HCT116 (cell line): ENCODE results near the gene RNF10. TPM values are rescaled to one million over a fixed set of nuclear protein-coding genes. Genes with fewer than 3 reads are reported as not detected.
"Not testable (repeated sequence)": the region's sequence is repeated elsewhere in the genome, so short reads cannot be mapped to it uniquely, and the experiment has no call there.

Experiments used
- ATAC-seq: fragments of 200-7000 bp; cut with Tn5 transposase; 2 replicates; pipeline ENCODE4 v1.9.1; 2020; ENCODE audit warnings: mild to moderate bottlenecking, moderate library complexity
- BruUV-seq: library from RNA; stranded (reverse); fragments of 400-500 nt; replicated peaks from 2 replicates; lab custom pipeline; 2021; lab: Mats Ljungman, UMichigan
- CTCF ChIA-PET: fragments of 300-600 bp; sonication (Branson Sonifier 250); formaldehyde crosslinking; loops from one replicate; lab custom pipeline; 2021; ENCODE audit warnings: antibody characterized with exemption; lab: Charles Lee
- POLR2A ChIA-PET: fragments of 300-600, 350-600 bp; sonication (Branson Sonifier 250); formaldehyde crosslinking; loops from one replicate; lab custom pipeline; 2021; ENCODE audit warnings: antibody characterized with exemption; lab: Charles Lee
- RAD21 ChIA-PET, 2 experiments: fragments of 300-600 bp; sonication (Branson Sonifier 250); formaldehyde crosslinking; loops; one replicate each; lab custom pipeline; 2023; ENCODE audit warnings: low total read pairs in 2 of 2; ENCODE audit not compliant: uncharacterized antibody in 2 of 2, unreplicated experiment in 2 of 2, low non-redundant PET in 1 of 2; lab: Charles Lee
- DNase-seq: peaks from one replicate; pipeline ENCODE4 v3.0.0-alpha.2; 2010; ENCODE audit warnings: low read depth, low spot score
- H2AFZ ChIP-seq: fragments of 200-600 bp; shearing (Covaris generic), sonication (generic); 2 replicates; pipeline ENCODE4 v1.6.1; 2017; ENCODE audit warnings: low read depth, mixed run types, mixed read lengths, antibody characterized with exemption, low read length; ENCODE audit not compliant: poor library complexity, severe bottlenecking
- H3K27ac ChIP-seq: 2 replicates; pipeline ENCODE4 v1.5.1; 2012; ENCODE audit warnings: low read depth, low read length
- H3K27me3 ChIP-seq: fragments of 200-600 bp; sonication (generic); 2 replicates; pipeline ENCODE4 v1.6.1; 2016; ENCODE audit warnings: mixed run types, low read length, mixed read lengths; ENCODE audit not compliant: insufficient read depth
- H3K36me3 ChIP-seq, 2 experiments: fragments of 200-500 bp in 1 of 2; fragments of 200-600 bp in 1 of 2; sonication (Bioruptor generic) in 1 of 2; sonication (generic) in 1 of 2; 2 replicates each; pipeline versions ENCODE4 v1.5.1 to v1.6.1; 2014 to 2016; ENCODE audit warnings: low read length in 2 of 2, inconsistent platforms in 1 of 2, mixed read lengths in 1 of 2, mixed run types in 1 of 2; ENCODE audit not compliant: insufficient read depth in 2 of 2, control insufficient read depth in 1 of 2
- H3K4me1 ChIP-seq, 2 experiments: fragments of 200-600 bp in 1 of 2; sonication (generic) in 1 of 2; 2 replicates each; pipeline versions ENCODE4 v1.5.1 to v1.6.1; 2012 to 2017; ENCODE audit warnings: low read length in 2 of 2, inconsistent platforms in 1 of 2, mild to moderate bottlenecking in 1 of 2, mixed read lengths in 1 of 2, mixed run types in 1 of 2, moderate library complexity in 1 of 2; ENCODE audit not compliant: insufficient read depth in 2 of 2, control insufficient read depth in 1 of 2
- H3K4me2 ChIP-seq: fragments of 200-600 bp; sonication (generic); 2 replicates; pipeline ENCODE4 v1.6.1; 2017; ENCODE audit warnings: mixed run types, low read length, mixed read lengths
- H3K4me3 ChIP-seq, 2 experiments: fragments of 200-600 bp in 1 of 2; sonication (generic) in 1 of 2; replicated peaks in 1 of 2; 2 replicates each; pipeline ENCODE4 v1.5.1; 2011 to 2016; ENCODE audit warnings: low read length in 2 of 2, control low read depth in 1 of 2, low read depth in 1 of 2, mild to moderate bottlenecking in 1 of 2, mixed read lengths in 1 of 2, mixed run types in 1 of 2
- H3K79me2 ChIP-seq: fragments of 200-600 bp; sonication (generic); 2 replicates; pipeline ENCODE4 v1.6.1; 2017; ENCODE audit warnings: mild to moderate bottlenecking, mixed run types, low read length, moderate library complexity, mixed read lengths; ENCODE audit not compliant: insufficient read depth
- H3K9ac ChIP-seq: fragments of 200-600 bp; sonication (generic); 2 replicates; pipeline ENCODE4 v1.6.1; 2016; ENCODE audit warnings: low read length, mixed read lengths
- H3K9me2 ChIP-seq: fragments of 200-600 bp; sonication (generic), shearing (Covaris generic); 2 replicates; pipeline ENCODE4 v1.6.1; 2017; ENCODE audit warnings: mixed run types, mild to moderate bottlenecking, moderate library complexity; ENCODE audit not compliant: insufficient read depth
- H3K9me3 ChIP-seq, 2 experiments: fragments of 200-500 bp in 1 of 2; fragments of 200-600 bp in 1 of 2; sonication (Bioruptor generic) in 1 of 2; sonication (generic) in 1 of 2; 2 replicates each; pipeline ENCODE4 v1.6.1; 2014 to 2017; ENCODE audit warnings: low read length in 2 of 2, mixed read lengths in 2 of 2, inconsistent platforms in 1 of 2, low read depth in 1 of 2, mild to moderate bottlenecking in 1 of 2, mixed run types in 1 of 2, moderate library complexity in 1 of 2; ENCODE audit not compliant: control insufficient read depth in 1 of 2, insufficient read depth in 1 of 2
- H4K20me1 ChIP-seq: fragments of 200-600 bp; sonication (generic), shearing (Covaris generic); 2 replicates; pipeline ENCODE4 v1.6.1; 2017; ENCODE audit warnings: mixed run types, mild to moderate bottlenecking, moderate library complexity; ENCODE audit not compliant: insufficient read depth
- EGR1 ChIP-seq: IDR thresholded peaks from 2 replicates; pipeline ENCODE4 v1.6.1; 2012; ENCODE audit warnings: low read depth
- FOSL1 ChIP-seq: IDR thresholded peaks from 2 replicates; pipeline ENCODE4 v1.6.1; 2012; ENCODE audit warnings: low read depth
- JUND ChIP-seq: IDR thresholded peaks from 2 replicates; pipeline ENCODE4 v1.6.1; 2012
- MAX ChIP-seq: IDR thresholded peaks from 2 replicates; pipeline ENCODE4 v1.6.1; 2012
- REST ChIP-seq: IDR thresholded peaks from 2 replicates; pipeline ENCODE4 v1.6.1; 2012; ENCODE audit warnings: low read depth
- ZNF274 ChIP-seq: fragments of 200-500 bp; sonication (Bioruptor generic); IDR thresholded peaks from 2 replicates; pipeline ENCODE4 v1.6.1; 2014; ENCODE audit warnings: mild to moderate bottlenecking, low read depth, low read length, inconsistent platforms
- intact Hi-C: fragments of 100-400 bp; cut with micrococcal nuclease; formaldehyde crosslinking; loops from 2 replicates; pipeline ENCODE4 v1.10.0; 2022
- total RNA-seq: library from RNA; stranded (reverse); gene quantifications from one replicate; pipeline ENCODE4 v1.2.1, GENCODE V29; 2021; ENCODE audit not compliant: unreplicated experiment

Gene RNF10
- total RNA-seq, 1 experiment from 2014 or later: 141 TPM

DNA sequence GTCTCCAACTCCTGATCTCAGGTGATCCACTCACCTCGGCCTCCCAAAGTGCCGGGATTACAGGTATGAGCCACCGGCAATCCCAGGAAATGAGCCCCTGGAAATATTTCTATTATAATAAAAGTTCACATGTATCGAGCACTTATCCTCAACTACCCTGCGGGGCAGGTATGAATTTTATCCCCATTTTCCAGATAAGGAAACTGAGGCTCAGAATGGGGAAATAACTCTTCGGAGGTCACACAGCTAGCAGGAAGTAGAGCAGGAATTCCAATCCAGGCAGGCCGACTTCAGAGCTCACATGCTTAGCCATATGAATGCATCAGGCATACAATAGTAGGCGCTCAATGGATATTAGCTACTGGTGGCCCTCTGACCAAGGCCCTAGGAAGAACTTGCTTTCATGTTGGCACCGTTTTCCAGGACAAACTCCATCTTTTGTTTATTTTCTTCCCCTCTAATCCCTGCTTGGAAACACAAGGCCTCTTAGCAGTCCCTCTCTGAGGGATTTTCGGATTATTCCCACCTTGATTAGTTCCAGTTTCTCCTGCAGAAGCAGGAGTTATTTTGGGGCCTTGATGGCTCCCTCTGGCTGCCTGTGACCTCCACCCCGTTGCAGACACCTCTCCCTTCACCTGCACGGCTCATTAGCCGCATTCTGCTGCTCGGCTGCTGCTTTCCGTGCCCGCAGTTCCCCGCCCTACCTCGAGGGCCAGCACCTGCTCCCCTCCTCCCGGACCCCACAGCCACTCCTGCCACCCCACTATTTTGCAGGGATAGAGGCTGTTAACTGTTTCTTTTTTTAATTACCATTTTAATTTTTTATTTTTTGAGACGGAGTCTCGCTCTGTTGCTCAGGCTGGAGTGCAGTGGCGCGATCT, 65.8 kb downstream of the RNF10 start:
- H3K9ac ChIP-seq: no peak overlapping the region
- H3K27me3 ChIP-seq: no peaks in the 10 kb centered on the region
- H3K9me2 ChIP-seq: no peaks in the 10 kb centered on the region
- ChIA-PET CTCF (no interaction called here), RAD21 (no interaction called here), POLR2A (no interaction called here)
- H3K36me3 ChIP-seq: no peaks in the 10 kb centered on the region
- intact Hi-C loops: no loop called here
- no peak overlapping the region for H2AFZ ChIP-seq
- no peaks in the 10 kb centered on the region for H3K9me3 ChIP-seq
- H3K79me2 ChIP-seq: no peaks in the 10 kb centered on the region
- TF ChIP-seq REST (no peak), FOSL1 (no peak), ZNF274 (no peak), EGR1 (no peak), JUND (no peak), MAX (no peak)
- no peak overlapping the region for H3K27ac ChIP-seq
- 0 out of 2 replicates have a peak, but pooled peaks have one; percentile 6 for ATAC-seq
- DNase-seq: no peak
- H3K4me3 ChIP-seq: no peak overlapping the region
- no peak overlapping the region for H3K4me2 ChIP-seq
- no TSS peak for BruUV-seq
- peaks cover 5 to 10% of the 10 kb centered on the region in 2 experiments for H3K4me1 ChIP-seq
- H4K20me1 ChIP-seq: no peaks in the 10 kb centered on the region

- H3K9me2 ChIP-seq, CTCF ChIA-PET, H3K27ac ChIP-seq, DNase-seq, H3K9ac ChIP-seq, H2AFZ ChIP-seq, H4K20me1 ChIP-seq, H3K9me3 ChIP-seq, intact Hi-C loops, H3K4me3 ChIP-seq, H3K36me3 ChIP-seq, H3K79me2 ChIP-seq, H3K27me3 ChIP-seq, BruUV-seq, H3K4me2 ChIP-seq, ATAC-seq: not testable (repeated sequence)
- ChIA-PET RAD21 (interaction anchor here in 1 of 2 experiments (0.7 kb wide), 1 partner anchor 11 kb away, joined by 4 read pairs; no protein-coding TSS in a partner anchor), POLR2A (interaction anchor here (1.1 kb wide), 1 partner anchor 21 kb away, joined by 4 read pairs; the partner anchor contains the start of gene POP5)
- peaks cover 5 to 10% of the 10 kb centered on the region in 2 experiments for H3K4me1 ChIP-seq
Observed at GRCh38 chr12:120602416-120602815, 68.3 kb downstream of the RNF10 start.
